ENCODE measurements around the gene C8A. TPM values are rescaled to one million over a fixed set of nuclear protein-coding genes. Genes with fewer than 3 reads are reported as not detected.

The C8A gene
- total RNA-seq, 1 donor from 2014 or later, result not detected

DNA sequence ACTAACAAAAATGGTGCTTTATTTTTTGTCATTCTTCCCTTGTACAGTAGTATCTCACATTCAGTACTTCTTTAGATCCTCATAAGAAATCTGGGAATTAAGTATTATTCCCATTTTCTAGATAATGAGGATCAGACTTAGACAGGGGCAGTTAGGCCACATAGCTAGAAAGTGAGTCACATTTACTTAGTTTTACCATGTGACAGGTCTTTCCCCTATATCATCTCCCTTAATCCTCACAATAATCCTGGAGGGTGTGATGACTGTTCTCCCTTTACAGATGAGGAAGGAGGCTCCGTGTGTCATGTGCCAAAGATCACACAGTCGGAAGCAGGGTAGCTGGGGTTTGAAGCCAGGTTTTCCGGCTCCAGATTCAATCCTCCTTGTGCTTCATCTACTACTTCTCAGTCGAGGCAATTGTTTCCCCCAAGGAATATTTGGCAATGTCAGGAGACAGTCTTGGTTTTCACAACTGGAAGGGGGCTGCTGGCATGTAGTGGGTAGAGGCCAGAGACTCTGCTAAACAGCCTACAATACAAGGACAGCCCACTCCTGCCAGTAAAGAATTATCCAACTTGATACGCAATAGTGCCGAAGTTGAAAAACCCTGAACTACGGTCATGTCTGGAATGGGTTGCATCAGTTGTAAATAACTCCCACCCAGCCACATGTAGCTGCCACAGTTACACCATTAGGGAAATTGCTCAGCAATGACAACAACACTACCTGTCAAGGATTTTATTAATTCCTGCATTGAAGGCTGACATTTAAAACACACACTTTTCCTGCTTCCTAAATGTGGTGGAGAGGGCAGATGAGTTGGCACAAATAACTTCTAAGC is 56.7 kb downstream of the C8A start:
- TF ChIP-seq, protein P1, sequence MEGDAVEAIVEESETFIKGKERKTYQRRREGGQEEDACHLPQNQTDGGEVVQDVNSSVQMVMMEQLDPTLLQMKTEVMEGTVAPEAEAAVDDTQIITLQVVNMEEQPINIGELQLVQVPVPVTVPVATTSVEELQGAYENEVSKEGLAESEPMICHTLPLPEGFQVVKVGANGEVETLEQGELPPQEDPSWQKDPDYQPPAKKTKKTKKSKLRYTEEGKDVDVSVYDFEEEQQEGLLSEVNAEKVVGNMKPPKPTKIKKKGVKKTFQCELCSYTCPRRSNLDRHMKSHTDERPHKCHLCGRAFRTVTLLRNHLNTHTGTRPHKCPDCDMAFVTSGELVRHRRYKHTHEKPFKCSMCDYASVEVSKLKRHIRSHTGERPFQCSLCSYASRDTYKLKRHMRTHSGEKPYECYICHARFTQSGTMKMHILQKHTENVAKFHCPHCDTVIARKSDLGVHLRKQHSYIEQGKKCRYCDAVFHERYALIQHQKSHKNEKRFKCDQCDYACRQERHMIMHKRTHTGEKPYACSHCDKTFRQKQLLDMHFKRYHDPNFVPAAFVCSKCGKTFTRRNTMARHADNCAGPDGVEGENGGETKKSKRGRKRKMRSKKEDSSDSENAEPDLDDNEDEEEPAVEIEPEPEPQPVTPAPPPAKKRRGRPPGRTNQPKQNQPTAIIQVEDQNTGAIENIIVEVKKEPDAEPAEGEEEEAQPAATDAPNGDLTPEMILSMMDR (IDR thresholded peaks at IDR 0.05), result no peak
- TF ChIP-seq POLR2AphosphoS5 (IDR thresholded peaks at IDR 0.05; ENCODE audit: insufficient read depth in 1 of 2, low read depth in 1 of 2), result no peak
- no peak for TF ChIP-seq POLR2A (IDR thresholded peaks at IDR 0.05)
- H3K4me3 ChIP-seq, result no peak overlapping the region
- intact Hi-C loops (cut with DNase I), result no loop called here
- no peaks in the 10 kb centered on the region for H3K9me3 ChIP-seq
- H3K36me3 ChIP-seq, result no peaks in the 10 kb centered on the region
- H3K27me3 ChIP-seq, result no peaks in the 10 kb centered on the region
- no peaks in the 10 kb centered on the region for H3K4me1 ChIP-seq
- no peak overlapping the region for H3K27ac ChIP-seq
- no peak for DNase-seq (ENCODE audit: extremely low spot score in 2 of 2)

DNA sequence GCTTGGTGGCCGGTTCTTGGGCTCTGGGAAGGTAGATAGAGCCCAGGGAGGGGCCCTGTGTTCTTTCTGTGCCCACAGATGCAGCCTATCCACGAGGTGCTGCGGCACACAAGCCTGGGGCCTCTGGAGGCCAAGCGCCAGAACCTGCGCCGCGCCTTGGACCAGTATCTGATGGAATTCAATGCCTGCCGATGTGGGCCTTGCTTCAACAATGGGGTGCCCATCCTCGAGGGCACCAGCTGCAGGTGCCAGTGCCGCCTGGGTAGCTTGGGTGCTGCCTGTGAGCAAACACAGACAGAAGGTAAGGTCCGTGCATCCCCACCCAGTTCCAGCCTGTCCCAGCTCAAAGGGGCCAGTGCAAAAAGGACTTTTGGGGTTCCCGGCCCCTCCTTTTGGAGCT is 57.7 kb downstream of the C8A start:
- no peak for DNase-seq (ENCODE audit: extremely low spot score in 2 of 2)
- no peaks in the 10 kb centered on the region for H3K36me3 ChIP-seq
- TF ChIP-seq POLR2A (IDR thresholded peaks at IDR 0.05), result no peak
- TF ChIP-seq, protein P1 (IDR thresholded peaks at IDR 0.05), result no peak
- no peak for TF ChIP-seq POLR2AphosphoS5 (IDR thresholded peaks at IDR 0.05; ENCODE audit: insufficient read depth in 1 of 2, low read depth in 1 of 2)
- H3K4me1 ChIP-seq, result no peaks in the 10 kb centered on the region
- no peaks in the 10 kb centered on the region for H3K9me3 ChIP-seq
- H3K27me3 ChIP-seq, result no peaks in the 10 kb centered on the region
- H3K27ac ChIP-seq, result no peak overlapping the region
- H3K4me3 ChIP-seq, result no peak overlapping the region
- intact Hi-C loops (cut with DNase I), result no loop called here

DNA sequence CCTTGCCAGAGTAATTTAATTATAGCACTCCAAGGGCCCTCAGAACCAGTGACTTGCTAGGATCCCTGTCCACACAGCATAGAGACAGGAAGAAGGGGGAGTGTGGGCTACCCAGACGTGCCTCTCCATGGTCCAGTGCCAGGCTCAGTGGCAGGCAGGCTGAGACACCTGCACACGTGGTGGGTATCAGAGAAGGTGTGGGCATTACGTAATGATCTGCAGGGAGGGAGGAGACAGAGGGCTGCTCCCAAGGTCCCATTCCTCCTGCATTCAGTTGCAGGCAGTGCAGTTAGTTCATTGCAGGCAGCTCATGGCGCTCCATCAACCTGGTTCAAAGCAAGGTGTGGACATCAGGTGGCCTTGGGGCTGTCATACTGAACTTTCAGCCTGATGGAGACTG is 61.4 kb downstream of the C8A start:
- intact Hi-C loops (cut with DNase I), result no loop called here
- no peaks in the 10 kb centered on the region for H3K27me3 ChIP-seq
- TF ChIP-seq POLR2AphosphoS5 (IDR thresholded peaks at IDR 0.05; ENCODE audit: insufficient read depth in 1 of 2, low read depth in 1 of 2), result no peak
- TF ChIP-seq POLR2A (IDR thresholded peaks at IDR 0.05), result no peak
- no peaks in the 10 kb centered on the region for H3K4me1 ChIP-seq
- H3K9me3 ChIP-seq, result no peaks in the 10 kb centered on the region
- no peaks in the 10 kb centered on the region for H3K36me3 ChIP-seq
- no peak overlapping the region for H3K4me3 ChIP-seq
- DNase-seq (ENCODE audit: extremely low spot score in 2 of 2), result no peak
- no peak overlapping the region for H3K27ac ChIP-seq

DNA sequence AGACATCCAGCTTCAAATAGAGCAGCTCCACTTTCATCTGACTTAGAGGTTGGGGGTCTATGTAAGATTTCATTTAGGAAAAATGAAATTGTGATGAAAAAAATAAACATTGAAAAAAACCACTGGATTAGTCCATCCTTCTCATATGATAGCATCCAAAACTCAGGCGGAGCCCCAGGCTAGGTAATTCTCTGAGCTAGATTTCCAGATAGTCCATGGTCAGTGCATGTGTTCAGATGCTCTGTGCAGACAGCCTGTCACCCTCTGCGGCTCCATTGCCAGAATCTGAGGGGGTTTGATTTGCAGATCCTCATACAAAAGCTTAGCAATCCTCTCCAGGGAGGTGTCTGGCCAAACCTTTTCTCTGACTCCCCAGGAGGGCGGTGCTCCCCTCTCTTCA is 62.0 kb downstream of the C8A start:
- Histone ChIP-seq H3K27me3 (no peaks in the 10 kb centered on the region), H3K4me3 (no peak overlapping the region), H3K27ac (no peak overlapping the region), H3K4me1 (no peaks in the 10 kb centered on the region), H3K9me3 (no peaks in the 10 kb centered on the region), H3K36me3 (no peaks in the 10 kb centered on the region)
- intact Hi-C loops (cut with DNase I), result no loop called here
- TF ChIP-seq POLR2AphosphoS5 (IDR thresholded peaks at IDR 0.05; ENCODE audit: insufficient read depth in 1 of 2, low read depth in 1 of 2) (no peak), POLR2A (IDR thresholded peaks at IDR 0.05) (no peak)
- no peak for DNase-seq (ENCODE audit: extremely low spot score in 2 of 2)

DNA sequence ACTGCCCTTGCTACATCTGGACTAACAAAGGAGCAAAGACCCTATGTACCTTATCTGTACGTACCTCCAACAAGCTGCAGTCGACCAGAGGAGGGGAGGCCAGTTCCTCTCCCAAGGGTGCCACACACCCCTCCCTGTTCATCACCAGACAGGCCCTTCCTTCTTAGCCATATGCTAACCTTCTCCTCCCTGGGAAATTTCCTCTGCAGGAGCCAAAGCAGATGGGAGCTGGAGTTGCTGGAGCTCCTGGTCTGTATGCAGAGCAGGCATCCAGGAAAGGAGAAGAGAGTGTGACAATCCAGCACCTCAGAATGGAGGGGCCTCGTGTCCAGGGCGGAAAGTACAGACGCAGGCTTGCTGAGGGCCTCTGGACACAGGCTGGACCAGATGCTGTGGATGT is 62.8 kb downstream of the C8A start:
- intact Hi-C loops (cut with DNase I), result no loop called here
- Histone ChIP-seq H3K27me3 (no peaks in the 10 kb centered on the region), H3K27ac (no peak overlapping the region), H3K4me3 (no peak overlapping the region), H3K9me3 (no peaks in the 10 kb centered on the region), H3K36me3 (no peaks in the 10 kb centered on the region), H3K4me1 (no peaks in the 10 kb centered on the region)
- TF ChIP-seq POLR2A (IDR thresholded peaks at IDR 0.05), result no peak
- no peak for TF ChIP-seq POLR2AphosphoS5 (IDR thresholded peaks at IDR 0.05; ENCODE audit: insufficient read depth in 1 of 2, low read depth in 1 of 2)
- TF ChIP-seq, protein P1 (IDR thresholded peaks at IDR 0.05), result no peak
- no peak for DNase-seq (ENCODE audit: extremely low spot score in 2 of 2)

DNA sequence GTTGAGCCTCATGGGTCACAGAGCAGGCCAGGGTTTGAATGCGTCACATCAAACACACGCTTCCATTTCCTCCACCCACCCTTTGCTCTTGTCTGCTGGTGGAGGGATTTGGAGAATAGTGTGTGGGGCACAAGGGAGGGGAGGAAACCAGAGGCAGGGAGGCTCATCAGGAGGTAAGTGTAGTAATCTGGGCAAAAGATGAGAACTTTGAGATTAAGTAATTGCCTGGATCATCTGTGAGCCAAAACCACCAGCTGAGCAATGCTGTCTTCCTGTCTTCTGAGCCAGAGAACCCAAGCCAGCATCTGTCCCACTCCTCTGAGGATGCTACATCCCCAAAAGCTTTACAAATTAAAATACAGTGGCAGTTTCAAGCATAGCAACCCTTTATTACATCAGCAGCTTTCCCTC is 66.0 kb downstream of the C8A start:
- no peak overlapping the region for H3K27ac ChIP-seq
- no peaks in the 10 kb centered on the region for H3K4me1 ChIP-seq
- H3K27me3 ChIP-seq, result no peaks in the 10 kb centered on the region
- intact Hi-C loops (cut with DNase I), result no loop called here
- H3K4me3 ChIP-seq, result no peak overlapping the region
- TF ChIP-seq, protein P1 (IDR thresholded peaks at IDR 0.05), result no peak
- TF ChIP-seq POLR2AphosphoS5 (IDR thresholded peaks at IDR 0.05; ENCODE audit: insufficient read depth in 1 of 2, low read depth in 1 of 2) (no peak), POLR2A (IDR thresholded peaks at IDR 0.05) (no peak)
- H3K9me3 ChIP-seq, result no peaks in the 10 kb centered on the region
- H3K36me3 ChIP-seq, result no peaks in the 10 kb centered on the region
- no peak for DNase-seq (ENCODE audit: extremely low spot score in 2 of 2)
